Colon (tissue), 2 donors: ENCODE measurements around the gene DCX.

Experiments used
- FAIRE-seq: peaks from 2 replicates; lab custom pipeline; 2012; peaks lifted over from hg19 to GRCh38; lab: Jason Lieb, UNC
- donor health status: control.
- donor health status: control.

Gene DCX

GRCh38 chrX:111308039-111308438 is 104.0 kb downstream of the DCX start:
- FAIRE-seq, result no peak

- no peak for FAIRE-seq
Observed at GRCh38 chrX:111302284-111302683, 109.7 kb downstream of the DCX start.

GRCh38 chrX:111288841-111289240 is 123.2 kb downstream of the DCX start:
- no peak for FAIRE-seq

- no peak for FAIRE-seq
Observed at GRCh38 chrX:111284631-111285293, 127.2 kb downstream of the DCX start.

GRCh38 chrX:111283446-111283845 is 128.5 kb downstream of the DCX start:
- no peak for FAIRE-seq

- no peak for FAIRE-seq
Observed at GRCh38 chrX:111282991-111283390, 129.0 kb downstream of the DCX start.

- FAIRE-seq, result no peak
Observed at GRCh38 chrX:111282139-111282538, 129.9 kb downstream of the DCX start.

GRCh38 chrX:111270339-111270738 is 141.7 kb downstream of the DCX start, which contains the start of gene CAPN6:
CAPN6 (minus strand) TSS chrX:111270483; CDS start chrX:111263936, 6,547 bp downstream.
- FAIRE-seq, result no peak

- FAIRE-seq, result no peak
Observed at GRCh38 chrX:111268506-111268905, 143.5 kb downstream of the DCX start.

- no peak for FAIRE-seq
Observed at GRCh38 chrX:111265486-111265885, 146.5 kb downstream of the DCX start.

- no peak for FAIRE-seq
Observed at GRCh38 chrX:111264385-111264784, 147.6 kb downstream of the DCX start.

GRCh38 chrX:111262086-111262485 is 149.9 kb downstream of the DCX start:
- no peak for FAIRE-seq

GRCh38 chrX:111260451-111260850 is 151.5 kb downstream of the DCX start:
- FAIRE-seq, result no peak

- no peak for FAIRE-seq
Observed at GRCh38 chrX:111259559-111259958, 152.4 kb downstream of the DCX start.

- no peak for FAIRE-seq
Observed at GRCh38 chrX:111257733-111258132, 154.3 kb downstream of the DCX start.

- no peak for FAIRE-seq
Observed at GRCh38 chrX:111254896-111255693, 156.9 kb downstream of the DCX start.

GRCh38 chrX:111244235-111244750 is 167.7 kb downstream of the DCX start:
- FAIRE-seq, result peak; percentile 49
